GM12878 (cell line): ENCODE data around the gene OAS1. TPM values are rescaled to one million over a fixed set of nuclear protein-coding genes. Genes with fewer than 3 reads are reported as not detected.

Source experiments
- ATAC-seq: fragments of 200-7000 bp; cut with Tn5 transposase; 3 replicates; pipeline ENCODE4 v1.9.1; 2020; ENCODE audit warnings: mild to moderate bottlenecking, moderate library complexity
- BruUV-seq: library from RNA; stranded (reverse); fragments of 400-500 nt; replicated peaks from 2 replicates; lab custom pipeline; 2021; lab: Mats Ljungman, UMichigan
- CTCF ChIA-PET: fragments of 300-600 bp; sonication (Branson Sonifier 250); formaldehyde crosslinking; extraction: SDS; loops from one replicate; lab custom pipeline; 2021; ENCODE audit warnings: inconsistent platforms; lab: Yijun Ruan, JAX
- POLR2A ChIA-PET: fragments of 350-600 bp; formaldehyde crosslinking; extraction: SDS; loops from one replicate; lab custom pipeline; 2021; ENCODE audit warnings: inconsistent platforms; lab: Charles Lee
- RAD21 ChIA-PET: fragments of 300-600 bp; sonication (Branson Sonifier 250); formaldehyde crosslinking; loops from one replicate; lab custom pipeline; 2023; ENCODE audit warnings: antibody characterized with exemption; ENCODE audit not compliant: unreplicated experiment; lab: Charles Lee
- SMC1A ChIA-PET: fragments of 300-600 bp; sonication (Branson Sonifier 250); formaldehyde crosslinking; loops from one replicate; lab custom pipeline; 2023; ENCODE audit not compliant: unreplicated experiment, uncharacterized antibody; lab: Charles Lee
- DNase-seq: peaks from one replicate; pipeline ENCODE4 v3.0.0-alpha.2; 2011; ENCODE audit warnings: low read depth, low spot score
- FAIRE-seq: peaks from 3 replicates; lab custom pipeline; 2011; peaks lifted over from hg19 to GRCh38; lab: Jason Lieb, UNC
- H2AFZ ChIP-seq: 2 replicates; pipeline ENCODE4 v1.6.0; 2011; ENCODE audit warnings: low read depth, low read length, control low read depth; ENCODE audit not compliant: control insufficient read depth
- H3K27ac ChIP-seq: 2 replicates; pipeline ENCODE4 v1.5.1; 2011; ENCODE audit warnings: control low read depth; ENCODE audit not compliant: control insufficient read depth, insufficient read depth
- H3K27me3 ChIP-seq, 2 experiments: replicated peaks in 1 of 2; 2 replicates each; pipeline versions ENCODE4 v1.6.0 to v1.6.1; 2011; ENCODE audit warnings: low read length in 1 of 2; ENCODE audit not compliant: control insufficient read depth in 2 of 2, insufficient read depth in 2 of 2
- H3K36me3 ChIP-seq, 2 experiments: 2 replicates each; pipeline ENCODE4 v1.5.1; 2011; ENCODE audit warnings: low read length in 1 of 2; ENCODE audit not compliant: control insufficient read depth in 2 of 2, insufficient read depth in 2 of 2
- H3K4me1 ChIP-seq: 2 replicates; pipeline ENCODE4 v1.6.1; 2011; ENCODE audit warnings: mild to moderate bottlenecking, low read length, moderate library complexity, mixed read lengths; ENCODE audit not compliant: control insufficient read depth, insufficient read depth
- H3K4me2 ChIP-seq: 2 replicates; pipeline ENCODE4 v1.6.0; 2011; ENCODE audit warnings: control low read depth; ENCODE audit not compliant: control insufficient read depth, insufficient read depth
- H3K4me3 ChIP-seq: fragments of 200-600 bp; sonication (generic); 2 replicates; pipeline ENCODE4 v1.5.1; 2016
- H3K79me2 ChIP-seq: 2 replicates; pipeline ENCODE4 v1.6.0; 2011; ENCODE audit warnings: low read length; ENCODE audit not compliant: control insufficient read depth, insufficient read depth
- H3K9ac ChIP-seq: 2 replicates; pipeline ENCODE4 v1.8.0; 2011; ENCODE audit warnings: low read length, control low read depth, mixed read lengths; ENCODE audit not compliant: control insufficient read depth, insufficient read depth
- H3K9me3 ChIP-seq: replicated peaks from 3 replicates; pipeline ENCODE4 v1.5.1; 2011; ENCODE audit warnings: mild to moderate bottlenecking, low read length; ENCODE audit not compliant: control insufficient read depth, insufficient read depth
- H4K20me1 ChIP-seq: 2 replicates; pipeline ENCODE4 v1.6.0; 2011; ENCODE audit not compliant: control insufficient read depth, insufficient read depth
- BCL3 ChIP-seq: IDR thresholded peaks from 2 replicates; pipeline ENCODE4 v1.6.1; 2011; ENCODE audit warnings: borderline replicate concordance, low read depth, mild to moderate bottlenecking, moderate library complexity, low read length; ENCODE audit not compliant: insufficient read depth, poor library complexity, severe bottlenecking
- BHLHE40 ChIP-seq, 2 experiments: fragments of 450-650 bp in 1 of 2; IDR thresholded peaks; 2 replicates each; pipeline ENCODE4 v1.6.1; 2011 to 2017; ENCODE audit warnings: low read depth in 2 of 2, borderline replicate concordance in 1 of 2, improper control_type of control experiment in 1 of 2, low read length in 1 of 2, mild to moderate bottlenecking in 1 of 2
- EP300 ChIP-seq, 2 experiments: fragments of 150-350 bp in 1 of 2; IDR thresholded peaks; 2 replicates each; pipeline ENCODE4 v1.6.1; 2011 to 2012; ENCODE audit warnings: low read depth in 2 of 2, low read length in 2 of 2, borderline replicate concordance in 1 of 2, improper control_type of control experiment in 1 of 2, inconsistent platforms in 1 of 2; ENCODE audit not compliant: control insufficient read depth in 1 of 2
- FOS ChIP-seq: IDR thresholded peaks from 3 replicates; pipeline ENCODE4 v1.6.1; 2011; ENCODE audit warnings: borderline replicate concordance; ENCODE audit not compliant: insufficient read length; ENCODE audit errors: extremely low read depth
- HDAC2 ChIP-seq: fragments of 200-600 bp; sonication (generic); IDR thresholded peaks from 2 replicates; pipeline ENCODE4 v1.6.1; 2017
- IRF4 ChIP-seq: IDR thresholded peaks from 2 replicates; pipeline ENCODE4 v1.6.1; 2011; ENCODE audit warnings: low read depth, low read length
- JUNB ChIP-seq: IDR thresholded peaks from 2 replicates; pipeline ENCODE4 v1.6.1; 2016; ENCODE audit warnings: antibody characterized with exemption, mild to moderate bottlenecking
- NFYB ChIP-seq: IDR thresholded peaks from 2 replicates; pipeline ENCODE4 v1.6.1; 2011; ENCODE audit warnings: low read depth, mild to moderate bottlenecking, low read length, improper control_type of control experiment, moderate library complexity; ENCODE audit not compliant: insufficient read depth
- RELA ChIP-seq: fragments of 450-650 bp; IDR thresholded peaks from 2 replicates; pipeline ENCODE4 v1.8.0; 2014; ENCODE audit warnings: borderline replicate concordance; ENCODE audit not compliant: partially characterized antibody
- SKIL ChIP-seq: fragments of 450-650 bp; IDR thresholded peaks from 2 replicates; pipeline ENCODE4 v1.6.1; 2017; ENCODE audit warnings: mild to moderate bottlenecking, low read depth, inconsistent platforms; ENCODE audit not compliant: poor library complexity, severe bottlenecking
- USF2 ChIP-seq: IDR thresholded peaks from 2 replicates; pipeline ENCODE4 v1.6.1; 2011; ENCODE audit warnings: low read depth, low read length, improper control_type of control experiment, borderline replicate concordance
- WRNIP1 ChIP-seq: IDR thresholded peaks from 2 replicates; pipeline ENCODE4 v1.6.1; 2011; ENCODE audit warnings: low read depth, low read length, improper control_type of control experiment, borderline replicate concordance
- ZNF217 ChIP-seq: fragments of 450-650 bp; IDR thresholded peaks from 2 replicates; pipeline ENCODE4 v1.6.1; 2017; ENCODE audit warnings: antibody characterized with exemption, mild to moderate bottlenecking
- ZNF592 ChIP-seq: fragments of 450-650 bp; IDR thresholded peaks from 2 replicates; pipeline ENCODE4 v1.6.1; 2017; ENCODE audit warnings: mild to moderate bottlenecking, moderate library complexity
- WGBS: methylation state at CpG from one replicate; pipeline ENCODE4 v1.1.6; 2016; ENCODE audit warnings: low lambda C conversion rate; ENCODE audit not compliant: insufficient replicate concordance, insufficient coverage; ENCODE audit errors: missing lambda C conversion rate; 5-methylcytosine and 5-hydroxymethylcytosine counted together
- in situ Hi-C: fragments of 300-500 bp; cut with MboI; formaldehyde crosslinking; loops from 9 replicates; pipeline ENCODE4 v1.14.3; 2018; ENCODE audit warnings: mixed read lengths
- intact Hi-C: fragments of 100-400 bp; cut with micrococcal nuclease; formaldehyde crosslinking; loops from one replicate; pipeline ENCODE4 v1.14.2; 2022; ENCODE audit not compliant: unreplicated experiment
- polyA plus RNA-seq, 11 experiments: library from polyadenylated mRNA; depleted of rRNA in 4 of 11; unstranded in 6 of 11; stranded (reverse) in 5 of 11; fragments of >200 nt; fragmentation: Nextera tagmentation in 4 of 11; fragmentation: Illumina TruSeq in 1 of 11; extraction: Ambion mirVana in 4 of 11; extraction: Trizol in 1 of 11; gene quantifications; 1 replicate in 1 of 11; 2 replicates in 10 of 11; pipeline versions ENCODE4 v1.2.1 to v1.2.3, GENCODE V29; 2011 to 2016; ENCODE audit warnings: inconsistent platforms in 2 of 11, missing spikeins in 2 of 11, low read depth in 1 of 11
- total RNA-seq, 4 experiments: library from RNA; depleted of rRNA in 3 of 4; stranded (reverse); fragments of >200 nt in 3 of 4; fragmentation: Illumina TruSeq in 1 of 4; extraction: Trizol in 1 of 4; gene quantifications; 2 replicates each; pipeline versions ENCODE4 v1.2.1 to v1.2.3, GENCODE V29; 2013 to 2021

OAS1 gene
- total and polyA plus RNA-seq, 10 of the 15 experiments (the other 5 are each of a cell fraction or from before 2014, with no cell fraction given), result 44.7 to 287 (median 64.3) TPM

- no peak for TF ChIP-seq BCL3
- no peak for TF ChIP-seq WRNIP1
- TF ChIP-seq NFYB, result no peak
- no peak for TF ChIP-seq USF2
- TF ChIP-seq EP300 (IDR thresholded peaks at IDR 0.05; ENCODE audit: borderline replicate concordance in 1 of 2, control insufficient read depth in 1 of 2, low read depth in 2 of 2, low read length in 2 of 2), result no peak
Measured at GRCh38 chr12:112964915-112965314, 58.2 kb downstream of the OAS1 start (continued).

- RAD21 ChIA-PET, result no interaction called here
- Histone ChIP-seq H3K4me1 (no peaks in the 10 kb centered on the region; the same call in 1 of the 2 replicates), H3K4me2 (no peak overlapping the region), H3K36me3 (peaks cover 19 to 23% of the 10 kb centered on the region in 2 experiments), H3K9me3 (no peaks in the 10 kb centered on the region), H3K79me2 (no peaks in the 10 kb centered on the region), H3K9ac (no peak overlapping the region), H2AFZ (no peak overlapping the region), H4K20me1 (no peaks in the 10 kb centered on the region), H3K4me3 (no peak overlapping the region), H3K27ac (no peak overlapping the region), H3K27me3 (no peaks in the 10 kb centered on the region)
- SMC1A ChIA-PET, result interaction anchor here (0.5 kb wide), 1 partner anchor 47 kb away, joined by 3 read pairs; no protein-coding TSS in a partner anchor
- BruUV-seq, result no TSS peak
- CTCF ChIA-PET, result interaction anchor here (0.7 kb wide), 1 partner anchor 19 kb away, joined by 3 read pairs; no protein-coding TSS in a partner anchor
- ATAC-seq (no peak), DNase-seq (no peak), FAIRE-seq (no peak)
- in situ Hi-C loops, result no loop called here
- intact Hi-C loops, result no loop called here
- POLR2A ChIA-PET, result no interaction called here
- 90% methylated on average over 15 of the region's 15 CpGs for WGBS
- no peak for TF ChIP-seq IRF4
- no peak for TF ChIP-seq ZNF217
- no peak for TF ChIP-seq HDAC2
- no peak for TF ChIP-seq BHLHE40 (IDR thresholded peaks at IDR 0.05; ENCODE audit: borderline replicate concordance in 1 of 2, low read depth in 2 of 2, low read length in 1 of 2)
- no peak for TF ChIP-seq FOS
- no peak for TF ChIP-seq RELA
- no peak for TF ChIP-seq SKIL
- TF ChIP-seq ZNF592, result no peak
- TF ChIP-seq JUNB, result no peak
Measured at GRCh38 chr12:112965643-112966042, 58.9 kb downstream of the OAS1 start.
